Measurements from ENCODE around the gene CHRM3.

GRCh38 chr1:239388159-239388485 lies 1.8 kb downstream of the CHRM3 start:
- TF ChIP-seq CTCF (IDR thresholded peaks at IDR 0.05) (no peak), POLR2A (IDR thresholded peaks at IDR 0.05) (no peak)

Measured in body of pancreas (tissue), 4 donors.